IMR-90 (cell line): ENCODE data around the gene ATP23. TPM values are rescaled to one million over a fixed set of nuclear protein-coding genes. Genes with fewer than 3 reads are reported as not detected.

Experiments
- ATAC-seq: fragments of 200-7000 bp; cut with Tn5 transposase; 2 replicates; pipeline ENCODE4 v1.9.1; 2020; ENCODE audit warnings: low read depth, mild to moderate bottlenecking, moderate library complexity
- BruUV-seq: library from RNA; stranded (reverse); fragments of 400-500 nt; replicated peaks from 2 replicates; lab custom pipeline; 2021; lab: Mats Ljungman, UMichigan
- CTCF ChIA-PET: fragments of 300-600 bp; formaldehyde crosslinking; extraction: SDS; loops from one replicate; lab custom pipeline; 2021; ENCODE audit warnings: antibody characterized with exemption; lab: Yijun Ruan, JAX
- POLR2A ChIA-PET: fragments of 300-600 bp; sonication (Branson Sonifier 250); formaldehyde crosslinking; loops from one replicate; lab custom pipeline; 2022; ENCODE audit warnings: antibody characterized with exemption; ENCODE audit not compliant: unreplicated experiment; lab: Charles Lee
- DNase-seq: peaks from one replicate; pipeline ENCODE4 v3.0.0; 2013
- H2AFZ ChIP-seq: replicated peaks from 2 replicates; pipeline ENCODE3; 2013; ENCODE audit warnings: low read length, mild to moderate bottlenecking; ENCODE audit not compliant: poor library complexity
- H2AK5ac ChIP-seq: 2 replicates; pipeline ENCODE4 v1.6.1; 2013; ENCODE audit warnings: low read depth, low read length, inconsistent platforms
- H2AK9ac ChIP-seq: replicated peaks from 2 replicates; pipeline ENCODE3; 2013; ENCODE audit warnings: mild to moderate bottlenecking, low read depth, low read length, moderate library complexity; ENCODE audit not compliant: poor library complexity
- H2BK120ac ChIP-seq: 2 replicates; pipeline ENCODE4 v1.6.1; 2013; ENCODE audit warnings: low read depth, low read length, inconsistent platforms
- H2BK15ac ChIP-seq: 3 replicates; pipeline ENCODE4 v1.6.1; 2013; ENCODE audit warnings: low read depth, low read length, inconsistent platforms
- H2BK20ac ChIP-seq: 2 replicates; pipeline ENCODE4 v1.6.1; 2013; ENCODE audit warnings: low read depth, mild to moderate bottlenecking, inconsistent platforms, low read length, moderate library complexity
- H2BK5ac ChIP-seq: 2 replicates; pipeline ENCODE4 v1.6.1; 2013; ENCODE audit warnings: mild to moderate bottlenecking, low read depth, low read length, inconsistent platforms; ENCODE audit not compliant: poor library complexity, severe bottlenecking
- H3K14ac ChIP-seq: replicated peaks from 2 replicates; pipeline ENCODE4 v1.6.1; 2013; ENCODE audit warnings: low read depth, low read length, inconsistent platforms
- H3K18ac ChIP-seq: 2 replicates; pipeline ENCODE4 v1.6.1; 2013; ENCODE audit warnings: low read depth, low read length, control low read depth
- H3K23ac ChIP-seq: 2 replicates; pipeline ENCODE4 v1.6.1; 2013; ENCODE audit warnings: low read depth, low read length, inconsistent platforms
- H3K27ac ChIP-seq: 2 replicates; pipeline ENCODE4 v1.5.1; 2013; ENCODE audit warnings: mild to moderate bottlenecking, control low read depth, low read length; ENCODE audit not compliant: insufficient read depth
- H3K27me3 ChIP-seq: 2 replicates; pipeline ENCODE4 v1.6.1; 2013; ENCODE audit warnings: low read length; ENCODE audit not compliant: control insufficient read depth, insufficient read depth
- H3K36me3 ChIP-seq: 2 replicates; pipeline ENCODE4 v1.6.1; 2013; ENCODE audit warnings: low read length, mixed read lengths; ENCODE audit not compliant: control insufficient read depth, insufficient read depth
- H3K4ac ChIP-seq: 2 replicates; pipeline ENCODE4 v1.6.1; 2013; ENCODE audit warnings: low read depth, low read length, inconsistent platforms
- H3K4me1 ChIP-seq: 2 replicates; pipeline ENCODE4 v1.6.1; 2013; ENCODE audit warnings: low read length, mixed read lengths; ENCODE audit not compliant: control insufficient read depth, insufficient read depth
- H3K4me2 ChIP-seq: 2 replicates; pipeline ENCODE4 v1.6.1; 2013; ENCODE audit warnings: low read depth, mild to moderate bottlenecking, control low read depth, low read length, moderate library complexity
- H3K4me3 ChIP-seq: 2 replicates; pipeline ENCODE4 v1.5.1; 2013; ENCODE audit warnings: low read depth, mild to moderate bottlenecking, control low read depth, low read length, moderate library complexity; ENCODE audit not compliant: insufficient read depth
- H3K56ac ChIP-seq: 2 replicates; pipeline ENCODE4 v1.6.1; 2013; ENCODE audit warnings: low read length, inconsistent platforms; ENCODE audit not compliant: insufficient read depth; ENCODE audit errors: extremely low read depth
- H3K79me1 ChIP-seq, 2 experiments: 2 replicates each; pipeline ENCODE4 v1.6.1; 2013; ENCODE audit warnings: low read length in 2 of 2, inconsistent platforms in 1 of 2, low read depth in 1 of 2
- H3K9ac ChIP-seq: 2 replicates; pipeline ENCODE4 v1.6.1; 2013; ENCODE audit warnings: low read depth, low read length, control low read depth
- H3K9me1 ChIP-seq: 2 replicates; pipeline ENCODE4 v1.6.1; 2013; ENCODE audit warnings: low read length, inconsistent platforms; ENCODE audit not compliant: insufficient read depth
- H3K9me3 ChIP-seq: 2 replicates; pipeline ENCODE4 v1.6.1; 2013; ENCODE audit warnings: low read length; ENCODE audit not compliant: control insufficient read depth, insufficient read depth
- H4K20me1 ChIP-seq: 2 replicates; pipeline ENCODE4 v1.6.1; 2013; ENCODE audit warnings: low read length, inconsistent platforms; ENCODE audit not compliant: insufficient read depth
- H4K5ac ChIP-seq: 2 replicates; pipeline ENCODE4 v1.6.1; 2013; ENCODE audit warnings: mild to moderate bottlenecking, low read depth, low read length, control low read depth
- H4K8ac ChIP-seq, 2 experiments: 2 replicates each; pipeline ENCODE4 v1.6.1; 2013; ENCODE audit warnings: low read depth in 2 of 2, low read length in 2 of 2, control low read depth in 1 of 2, inconsistent platforms in 1 of 2
- H4K91ac ChIP-seq: 2 replicates; pipeline ENCODE4 v1.6.1; 2013; ENCODE audit warnings: low read depth, low read length, inconsistent platforms; ENCODE audit not compliant: insufficient read depth
- BHLHE40 ChIP-seq: fragments of 150-350 bp; IDR thresholded peaks from 2 replicates; pipeline ENCODE4 v1.6.1; 2016; ENCODE audit warnings: mild to moderate bottlenecking, low read depth, low read length
- RAD21 ChIP-seq: IDR thresholded peaks from 2 replicates; pipeline ENCODE4 v1.6.1; 2012; ENCODE audit warnings: low read length, improper control_type of control experiment
- RFX5 ChIP-seq: IDR thresholded peaks from 2 replicates; pipeline ENCODE4 v1.8.0; 2012; ENCODE audit warnings: low read depth, mild to moderate bottlenecking, low read length, moderate library complexity
- SMC3 ChIP-seq: fragments of 150-350 bp; IDR thresholded peaks from 2 replicates; pipeline ENCODE4 v1.6.1; 2016; ENCODE audit warnings: low read depth, mild to moderate bottlenecking, antibody characterized with exemption, low read length, moderate library complexity
- WGBS, 2 experiments: methylation state at CpG; one replicate each; pipeline versions ENCODE4 v1.1.5 to v1.1.7; 2013; ENCODE audit warnings: missing lambda C conversion rate in 2 of 2; ENCODE audit not compliant: insufficient read length in 1 of 2; ENCODE audit errors: extremely low coverage in 2 of 2; 5-methylcytosine and 5-hydroxymethylcytosine counted together
- dilution Hi-C: fragments of 300-500 bp; cut with HindIII; formaldehyde crosslinking; loops from one replicate; pipeline ENCODE4 v1.14.3; 2018; ENCODE audit warnings: low sequenced_read_pairs; ENCODE audit not compliant: unreplicated experiment
- in situ Hi-C: fragments of 300-500 bp; cut with MboI; formaldehyde crosslinking; loops from 3 replicates; pipeline ENCODE4 v1.14.3; 2019; ENCODE audit warnings: low sequenced_read_pairs, inconsistent platforms, mixed read lengths
- intact Hi-C: fragments of 100-400 bp; cut with micrococcal nuclease; formaldehyde crosslinking; loops from 2 replicates; pipeline ENCODE4 v1.10.0; 2022
- polyA plus RNA-seq, 3 experiments: library from polyadenylated mRNA; depleted of rRNA; stranded (reverse); fragments of >200 nt; gene quantifications; 2 replicates each; pipeline ENCODE4 v1.2.3, GENCODE V29; 2012; ENCODE audit warnings: low replicate concordance in 1 of 3
- total RNA-seq: library from RNA; depleted of rRNA; stranded (reverse); fragments of >200 nt; gene quantifications from 2 replicates; pipeline ENCODE4 v1.2.3, GENCODE V29; 2012
- TF ChIP-seq, protein P1 (sequence below): conservative IDR thresholded peaks from 2 replicates; pipeline ENCODE4 v1.5.1; 2012; ENCODE audit warnings: mild to moderate bottlenecking, low read depth, low read length, improper control_type of control experiment

The ATP23 gene
- total and polyA plus RNA-seq, 2 of the 4 experiments (the other 2 are of a cell fraction): 6.4 to 7.2 TPM

DNA sequence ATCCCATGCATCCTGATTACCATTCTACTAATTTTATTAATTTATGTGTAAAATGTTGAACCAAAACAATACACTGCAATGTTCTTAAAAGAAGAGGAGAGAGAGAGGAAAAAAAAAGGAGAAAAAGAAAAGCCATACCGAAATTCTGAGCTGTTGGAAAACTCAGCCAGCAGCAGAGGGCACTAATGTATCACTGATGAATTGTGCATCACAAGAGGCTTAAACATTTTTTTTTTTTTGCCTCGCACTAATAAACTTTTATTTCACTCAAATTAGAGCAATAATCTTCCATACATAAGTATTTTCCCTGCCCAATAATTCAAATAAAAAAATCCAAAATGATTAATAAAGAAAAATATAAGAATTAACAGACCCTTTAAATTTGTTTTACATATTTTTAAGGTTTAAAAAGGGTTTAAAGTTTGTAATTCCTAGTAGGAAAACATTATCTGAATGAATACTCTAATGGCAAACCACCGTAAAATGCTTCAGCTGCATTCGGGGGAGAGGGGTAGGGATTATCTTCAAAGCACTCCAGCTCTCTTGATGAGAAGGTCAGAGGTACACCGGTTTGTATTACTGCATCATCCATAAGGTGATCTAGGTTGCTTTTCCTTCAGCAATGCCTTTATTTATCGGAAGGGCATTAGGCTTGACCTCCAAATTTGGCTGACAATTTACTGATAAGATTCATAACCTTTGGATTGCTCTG is 41.9 kb downstream of the ATP23 start:
- Histone ChIP-seq H3K9me1 (no peaks in the 10 kb centered on the region), H3K4me2 (no peak overlapping the region), H3K18ac (no peak overlapping the region), H3K9ac (no peak overlapping the region), H3K23ac (no peak overlapping the region), H3K4ac (no peak overlapping the region), H3K27me3 (no peaks in the 10 kb centered on the region; the same call in 1 of the 2 replicates), H3K36me3 (no peaks in the 10 kb centered on the region), H3K14ac (no peak overlapping the region), H2AK9ac (no peak overlapping the region), H2BK5ac (no peak overlapping the region), H3K56ac (no peak overlapping the region), H4K8ac (no peak overlapping the region), H3K4me1 (peaks cover 2% of the 10 kb centered on the region; the same call in 1 of the 2 replicates), H2BK120ac (no peak overlapping the region), H2AFZ (no peak overlapping the region), H4K20me1 (no peaks in the 10 kb centered on the region), H2AK5ac (no peak overlapping the region), H3K27ac (no peak overlapping the region), H3K9me3 (no peaks in the 10 kb centered on the region), H4K5ac (no peak overlapping the region), H4K91ac (no peak overlapping the region), H2BK20ac (no peak overlapping the region), H3K4me3 (no peak overlapping the region), H2BK15ac (no peak overlapping the region), H3K79me1 (no peaks in the 10 kb centered on the region)
- dilution Hi-C loops (no loop called here), in situ Hi-C loops (loop anchor here (5.0 to 25.0 kb wide), 4 partner anchors 371 to 1171 kb away; no protein-coding TSS in a partner anchor), intact Hi-C loops (loop anchor here (1.0 to 10.0 kb wide), 7 partner anchors 363 to 1613 kb away; partner anchors contain the start of gene SLC16A7)
- ChIA-PET CTCF (interaction anchor here (0.6 to 0.7 kb wide), 4 partner anchors 29 to 936 kb away, joined by 5 to 7 read pairs (median 6); no protein-coding TSS in a partner anchor), POLR2A (no interaction called here)
- peak; percentile 81 for TF ChIP-seq RAD21
- TF ChIP-seq, protein P1, sequence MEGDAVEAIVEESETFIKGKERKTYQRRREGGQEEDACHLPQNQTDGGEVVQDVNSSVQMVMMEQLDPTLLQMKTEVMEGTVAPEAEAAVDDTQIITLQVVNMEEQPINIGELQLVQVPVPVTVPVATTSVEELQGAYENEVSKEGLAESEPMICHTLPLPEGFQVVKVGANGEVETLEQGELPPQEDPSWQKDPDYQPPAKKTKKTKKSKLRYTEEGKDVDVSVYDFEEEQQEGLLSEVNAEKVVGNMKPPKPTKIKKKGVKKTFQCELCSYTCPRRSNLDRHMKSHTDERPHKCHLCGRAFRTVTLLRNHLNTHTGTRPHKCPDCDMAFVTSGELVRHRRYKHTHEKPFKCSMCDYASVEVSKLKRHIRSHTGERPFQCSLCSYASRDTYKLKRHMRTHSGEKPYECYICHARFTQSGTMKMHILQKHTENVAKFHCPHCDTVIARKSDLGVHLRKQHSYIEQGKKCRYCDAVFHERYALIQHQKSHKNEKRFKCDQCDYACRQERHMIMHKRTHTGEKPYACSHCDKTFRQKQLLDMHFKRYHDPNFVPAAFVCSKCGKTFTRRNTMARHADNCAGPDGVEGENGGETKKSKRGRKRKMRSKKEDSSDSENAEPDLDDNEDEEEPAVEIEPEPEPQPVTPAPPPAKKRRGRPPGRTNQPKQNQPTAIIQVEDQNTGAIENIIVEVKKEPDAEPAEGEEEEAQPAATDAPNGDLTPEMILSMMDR: peak; percentile 83
- TF ChIP-seq BHLHE40: no peak
- TF ChIP-seq SMC3: peak; percentile 67
- TF ChIP-seq RFX5: no peak
- ATAC-seq: peak; percentile 63
- WGBS, 2 experiments: no CpG with 5 or more reads among the region's 6 CpGs
- no TSS peak for BruUV-seq
- DNase-seq: peak; percentile 67
